Right lung (tissue), 10 donors: ENCODE results near the gene PDCD1LG2. TPM values are rescaled to one million over a fixed set of nuclear protein-coding genes. Genes with fewer than 3 reads are reported as not detected.
"Not testable (repeated sequence)": the region's sequence is repeated elsewhere in the genome, so short reads cannot be mapped to it uniquely, and the experiment has no call there.

Experiments
- DNase-seq, 2 donors: peaks; one replicate each; pipeline ENCODE4 v3.0.0-alpha.2; 2013
- long read RNA-seq, 8 donors: transcript quantifications; one replicate each; lab custom pipeline, GENCODE V29; 2026
- polyA plus RNA-seq, 5 donors: library from polyadenylated mRNA; unstranded; fragments of 120-200 nt; gene quantifications; one replicate each; pipeline versions ENCODE4 v1.2.1 to v1.2.3, GENCODE V29; 2013; ENCODE audit warnings: inconsistent platforms in 1 of 5, low replicate concordance in 1 of 5; ENCODE audit not compliant: insufficient read length in 5 of 5, insufficient read depth in 1 of 5

The PDCD1LG2 gene
- polyA plus RNA-seq = under 1 TPM; 0.12 to 0.34 (median 0.17) TPM
- long read RNA-seq, donor 1 = 0 reads
- long read RNA-seq, donor 2 = 0 reads
- long read RNA-seq, donor 3 = 0 reads
- long read RNA-seq, donor 4 = 0 reads
- long read RNA-seq, donor 5 = 0 reads
- long read RNA-seq, donor 6 = 0 reads
- long read RNA-seq, donor 7 = 0 reads
- long read RNA-seq, donor 8 = 0 reads

- no peak for DNase-seq
Observed at GRCh38 chr9:5510360-5510931, at the start of gene PDCD1LG2. Gene PDCD1LG2, plus strand, starts transcription at chr9:5510531. Its CDS starts 12,016 bp downstream, at chr9:5522547.

GRCh38 chr9:5464831-5465330, 45.5 kb upstream of the PDCD1LG2 start:
- DNase-seq = not testable (repeated sequence)

- no peak for DNase-seq
Observed at GRCh38 chr9:5466005-5466404, 44.3 kb upstream of the PDCD1LG2 start.

- no peak for DNase-seq
Observed at GRCh38 chr9:5466766-5467165, 43.6 kb upstream of the PDCD1LG2 start.

- DNase-seq = no peak
Observed at GRCh38 chr9:5468850-5469249, 41.5 kb upstream of the PDCD1LG2 start.

- no peak for DNase-seq
Observed at GRCh38 chr9:5470122-5470521, 40.2 kb upstream of the PDCD1LG2 start.

- no peak for DNase-seq
Observed at GRCh38 chr9:5470816-5471215, 39.5 kb upstream of the PDCD1LG2 start.

GRCh38 chr9:5475611-5476010, 34.7 kb upstream of the PDCD1LG2 start:
- DNase-seq = not testable (repeated sequence)

- no peak for DNase-seq
Observed at GRCh38 chr9:5478206-5478605, 32.1 kb upstream of the PDCD1LG2 start.

- DNase-seq = no peak
Observed at GRCh38 chr9:5479994-5480694, 30.2 kb upstream of the PDCD1LG2 start.

GRCh38 chr9:5480919-5481318, 29.4 kb upstream of the PDCD1LG2 start:
- no peak for DNase-seq

- no peak for DNase-seq
Observed at GRCh38 chr9:5481322-5482040, 28.9 kb upstream of the PDCD1LG2 start.

GRCh38 chr9:5482194-5482593, 28.1 kb upstream of the PDCD1LG2 start:
- no peak for DNase-seq

GRCh38 chr9:5483306-5483705, 27.0 kb upstream of the PDCD1LG2 start:
- no peak for DNase-seq

GRCh38 chr9:5485378-5486085, 24.8 kb upstream of the PDCD1LG2 start:
- no peak for DNase-seq

- no peak for DNase-seq
Observed at GRCh38 chr9:5486988-5487387, 23.3 kb upstream of the PDCD1LG2 start.

GRCh38 chr9:5488221-5489008, 21.9 kb upstream of the PDCD1LG2 start:
- DNase-seq = no peak

- no peak for DNase-seq
Observed at GRCh38 chr9:5489630-5490490, 20.5 kb upstream of the PDCD1LG2 start.

GRCh38 chr9:5492965-5493678, 17.2 kb upstream of the PDCD1LG2 start:
- no peak for DNase-seq
